ENCODE data around the gene TRIP6.

The TRIP6 gene

GRCh38 chr7:100867040-100867775 is at the start of gene TRIP6:
TRIP6 (plus strand) TSS chr7:100867387; CDS start chr7:100867498, 111 bp downstream.
- DNase-seq (ENCODE audit: insufficient read length, low spot score), result peak; percentile 89
- FAIRE-seq, result no peak

DNA sequence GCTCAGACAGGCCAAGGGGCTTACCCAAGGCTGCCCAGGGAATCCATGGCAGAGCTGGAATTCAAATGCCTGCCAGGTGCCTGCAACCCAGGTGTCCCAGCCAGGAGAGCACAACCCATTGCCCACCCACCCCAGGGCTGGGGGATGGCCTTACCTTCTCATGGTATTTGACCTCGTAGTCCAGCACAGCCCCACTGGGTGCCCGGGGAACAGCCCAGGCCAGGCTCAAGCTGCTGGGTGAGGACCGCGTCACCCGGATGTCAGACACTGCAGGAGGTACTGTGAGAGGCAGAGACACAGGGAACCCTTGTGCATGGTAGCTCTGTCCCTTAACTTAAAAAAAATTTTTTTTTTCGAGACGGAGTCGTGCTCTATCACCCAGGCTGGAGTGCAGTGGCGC is 48.8 kb upstream of the TRIP6 start:
- DNase-seq (ENCODE audit: insufficient read length, low spot score), result no peak

DNA sequence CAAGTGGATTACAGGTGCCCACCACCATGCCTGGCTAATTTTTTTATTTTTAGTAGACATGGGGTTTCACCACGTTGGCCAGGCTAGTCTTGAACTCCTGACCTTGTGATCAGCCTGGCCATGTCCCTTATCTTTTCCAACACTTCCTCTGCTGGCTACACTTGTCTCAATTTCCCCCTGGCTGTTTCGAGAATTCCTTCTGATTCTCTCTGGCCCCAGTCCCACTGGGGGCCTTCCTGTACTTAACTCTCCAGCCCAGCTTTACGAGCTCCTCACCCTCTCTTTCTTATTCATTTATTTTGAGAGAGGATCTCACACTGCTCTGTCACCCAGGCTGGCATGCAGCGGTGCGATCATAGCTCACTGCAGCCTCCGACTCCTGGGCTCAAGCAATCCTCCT is 48.4 kb upstream of the TRIP6 start:
- no peak for FAIRE-seq
- DNase-seq (ENCODE audit: insufficient read length, low spot score), result no peak

More for the DNA sequence above, 48.8 kb upstream of the TRIP6 start:
- no peak for FAIRE-seq

DNA sequence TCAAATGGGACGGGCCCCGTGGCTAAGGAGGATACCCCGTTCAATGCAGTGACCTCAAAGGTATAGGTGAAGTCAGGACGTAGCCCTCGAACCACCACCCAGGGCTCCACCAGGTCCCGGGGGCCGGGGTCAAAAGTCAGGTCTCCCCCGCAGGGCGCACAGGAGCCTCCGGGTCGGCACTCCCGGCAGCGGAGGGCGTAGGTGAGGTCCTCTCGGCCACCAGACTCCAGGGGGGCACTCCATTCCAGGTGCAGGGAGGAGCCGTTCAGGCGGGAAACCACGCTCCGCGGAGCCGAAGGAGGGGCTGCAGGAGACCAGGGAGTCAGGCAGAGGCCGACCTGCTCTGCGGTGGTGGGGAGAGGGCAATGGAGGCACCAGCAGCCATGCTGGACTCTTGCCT is 47.6 kb upstream of the TRIP6 start:
- FAIRE-seq (no peak), DNase-seq (ENCODE audit: insufficient read length, low spot score) (no peak)

GRCh38 chr7:100822236-100823139 is 44.7 kb upstream of the TRIP6 start:
- DNase-seq (ENCODE audit: insufficient read length, low spot score) (no peak), FAIRE-seq (no peak)

DNA sequence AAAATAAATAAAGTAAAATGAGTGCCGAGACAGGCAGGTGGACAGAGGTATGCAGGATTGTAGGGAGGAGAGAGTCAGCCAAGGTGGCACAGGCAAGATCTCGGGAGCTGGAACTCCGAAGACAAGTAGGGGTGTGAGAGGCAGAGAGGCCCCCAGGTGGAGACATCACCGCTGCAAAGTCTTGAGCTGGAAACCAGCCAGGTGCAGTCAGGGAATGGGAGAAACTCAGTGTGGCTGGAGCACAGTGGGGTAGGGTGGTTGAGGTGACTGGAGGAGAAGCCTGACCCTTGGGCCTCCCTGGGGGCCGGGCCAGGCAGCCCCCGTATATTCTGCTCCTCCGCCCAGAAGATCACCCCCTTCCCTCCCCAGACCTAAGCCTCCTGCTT is 44.1 kb upstream of the TRIP6 start:
- FAIRE-seq (no peak), DNase-seq (ENCODE audit: insufficient read length, low spot score) (no peak)

- no peak for FAIRE-seq
Observed at GRCh38 chr7:100823534-100823933, 43.7 kb upstream of the TRIP6 start.

GRCh38 chr7:100824499-100825214 is 42.5 kb upstream of the TRIP6 start:
- no peak for FAIRE-seq
- no peak for DNase-seq (ENCODE audit: insufficient read length, low spot score)

More at GRCh38 chr7:100823534-100823933, 43.7 kb upstream of the TRIP6 start:
- DNase-seq (ENCODE audit: insufficient read length, low spot score), result no peak

GRCh38 chr7:100825215-100825671 is 41.9 kb upstream of the TRIP6 start:
- DNase-seq (ENCODE audit: insufficient read length, low spot score) (no peak), FAIRE-seq (no peak)

DNA sequence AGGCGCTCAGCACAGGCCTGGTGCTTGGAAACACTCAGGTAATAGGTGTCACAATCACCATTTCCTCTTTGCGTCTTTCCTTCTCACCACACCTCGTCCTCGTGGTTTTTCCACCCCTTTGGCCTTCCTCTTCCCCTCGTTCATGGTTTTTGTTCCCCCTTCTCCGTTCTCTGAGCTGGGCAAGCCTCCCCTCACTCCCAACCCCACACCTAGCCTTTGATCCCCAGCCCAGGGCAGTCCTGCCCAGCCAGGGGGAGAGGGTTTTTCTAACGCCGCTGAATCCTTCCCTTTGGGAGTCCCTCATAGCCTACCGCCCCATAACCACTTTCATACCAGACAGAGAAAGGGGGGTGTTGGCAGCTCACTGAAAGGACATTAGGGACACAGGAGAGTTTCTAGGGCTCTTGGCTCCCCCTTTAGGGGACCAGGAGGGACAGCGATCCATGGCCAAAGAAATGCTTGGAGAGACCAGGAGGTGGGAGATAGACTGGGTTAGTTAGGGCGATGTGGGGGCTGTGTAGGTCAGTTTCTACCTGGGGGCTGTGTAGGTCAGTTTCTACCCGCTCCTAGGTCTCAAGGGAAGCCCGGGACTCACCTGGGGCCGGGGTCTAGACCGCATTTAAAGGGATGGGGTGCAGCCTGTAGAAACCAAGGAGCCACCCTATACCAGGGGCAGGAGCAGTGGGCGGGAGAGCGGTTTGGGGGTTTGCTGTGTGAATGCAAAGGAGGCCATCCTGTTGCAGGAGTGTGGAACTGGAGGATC is 41.3 kb upstream of the TRIP6 start:
- no peak for FAIRE-seq

DNA sequence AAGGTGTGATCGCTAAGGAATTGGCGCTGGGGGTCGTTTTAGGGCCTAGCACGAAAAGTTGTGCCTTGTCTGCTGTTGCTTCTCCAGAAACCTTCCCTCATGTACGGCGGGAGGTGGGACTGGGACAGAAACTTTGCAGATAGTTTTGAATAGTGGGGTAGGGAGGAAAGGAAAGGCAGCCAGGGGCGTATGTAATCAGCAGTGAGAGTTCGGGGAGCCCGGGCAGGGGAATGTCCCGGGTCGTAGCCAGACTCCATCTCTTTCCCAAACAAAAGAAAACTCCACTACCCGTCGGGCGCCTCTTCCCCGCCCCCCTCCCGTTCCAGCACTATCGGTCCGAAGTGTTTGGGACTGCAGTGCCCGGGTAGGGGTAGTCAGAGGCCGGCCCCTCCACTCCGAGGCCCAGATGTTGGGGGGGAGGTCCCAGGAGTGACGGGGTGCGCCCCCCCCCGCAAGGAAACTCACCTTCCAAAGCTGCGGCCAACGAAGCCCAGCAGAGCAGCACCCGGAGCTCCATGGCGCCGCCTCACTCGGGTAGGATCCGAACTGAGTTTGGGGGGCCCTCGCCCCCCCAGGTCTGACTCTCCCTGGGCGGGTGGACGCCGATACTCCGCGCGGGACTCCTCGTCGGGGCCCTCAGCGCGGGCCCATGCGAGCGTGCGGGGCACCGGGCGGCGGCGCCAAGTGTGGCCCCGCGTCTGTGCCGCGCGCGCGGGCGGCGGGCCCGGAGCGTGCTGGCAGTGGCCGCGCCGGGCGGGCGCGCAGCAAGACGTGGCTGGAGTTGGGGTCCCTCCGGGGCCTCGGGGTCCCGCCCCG is 40.5 kb upstream of the TRIP6 start:
- no peak for DNase-seq (ENCODE audit: insufficient read length, low spot score)
- FAIRE-seq, result no peak

More for the DNA sequence above, 41.3 kb upstream of the TRIP6 start:
- peak; percentile 61 for DNase-seq (ENCODE audit: insufficient read length, low spot score)

- DNase-seq (ENCODE audit: insufficient read length, low spot score) (peak; percentile 78), FAIRE-seq (no peak)
Observed at GRCh38 chr7:100827330-100828226, 39.6 kb upstream of the TRIP6 start, which contains the start of gene EPHB4. EPHB4 (minus strand) TSS chr7:100827523; CDS start chr7:100827030, 493 bp downstream.

- FAIRE-seq (no peak), DNase-seq (ENCODE audit: insufficient read length, low spot score) (no peak)
Observed at GRCh38 chr7:100829150-100829716, 38.0 kb upstream of the TRIP6 start.

DNA sequence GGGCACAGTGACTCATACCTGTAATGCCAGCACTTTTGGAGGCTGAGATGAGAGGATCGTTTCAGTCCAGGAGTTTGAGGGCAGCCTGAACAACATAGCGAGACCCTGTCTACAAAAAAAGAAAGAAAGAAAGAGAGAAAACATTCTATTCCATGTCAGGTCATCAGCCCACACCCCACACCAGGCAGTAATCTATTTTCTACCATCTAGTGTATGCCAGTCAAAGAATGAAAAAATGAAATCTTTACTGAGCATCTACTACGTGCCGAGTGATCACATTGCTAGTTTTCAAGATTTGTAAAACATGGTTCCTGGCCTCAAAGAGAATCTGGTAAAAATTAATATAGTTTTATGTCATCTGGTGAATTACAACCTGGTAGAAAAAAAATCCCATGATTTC is 36.8 kb upstream of the TRIP6 start:
- FAIRE-seq (no peak), DNase-seq (ENCODE audit: insufficient read length, low spot score) (no peak)

DNA sequence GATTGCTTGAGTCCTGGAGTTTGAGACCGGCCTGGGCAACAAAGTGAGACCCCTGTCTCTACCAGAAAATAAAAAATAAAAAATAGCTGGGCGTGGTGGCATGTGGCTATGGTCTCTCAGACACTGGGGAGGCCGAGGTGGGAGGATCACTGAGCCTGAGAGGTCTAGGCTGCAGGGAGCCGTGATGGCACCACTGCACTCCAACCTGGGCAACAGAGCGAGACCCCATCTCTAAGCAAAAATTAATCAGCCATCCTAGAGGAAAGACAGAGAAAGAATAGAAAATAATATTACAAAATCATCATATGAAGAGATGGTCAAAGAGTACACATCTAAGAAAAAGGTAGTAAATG is 34.9 kb upstream of the TRIP6 start:
- FAIRE-seq, result no peak
- DNase-seq (ENCODE audit: insufficient read length, low spot score), result no peak

GRCh38 chr7:100835903-100836811 is 31.0 kb upstream of the TRIP6 start:
- DNase-seq (ENCODE audit: insufficient read length, low spot score), result no peak
- no peak for FAIRE-seq

- DNase-seq (ENCODE audit: insufficient read length, low spot score) (no peak), FAIRE-seq (no peak)
Observed at GRCh38 chr7:100836812-100837098, 30.4 kb upstream of the TRIP6 start.
